Endothelial cell of umbilical vein (primary cell): ENCODE data around the gene TRIM10. TPM values are rescaled to one million over a fixed set of nuclear protein-coding genes. Genes with fewer than 3 reads are reported as not detected.

Source experiments
- BruUV-seq: library from RNA; stranded (reverse); fragments of 400-500 nt; replicated peaks from 2 replicates; lab custom pipeline; 2021; lab: Mats Ljungman, UMichigan
- CTCF ChIA-PET: fragments of 300-600, 350-600 bp; sonication (Branson Sonifier 250); formaldehyde crosslinking; loops from one replicate; lab custom pipeline; 2021; ENCODE audit warnings: antibody characterized with exemption, inconsistent platforms; lab: Charles Lee
- POLR2A ChIA-PET: fragments of 300-600, 350-600 bp; sonication (Branson Sonifier 250); formaldehyde crosslinking; loops from one replicate; lab custom pipeline; 2021; ENCODE audit warnings: antibody characterized with exemption, inconsistent platforms; lab: Charles Lee
- DNase-seq: peaks from one replicate; pipeline ENCODE4 v3.0.0-alpha.2; 2011; ENCODE audit warnings: low read depth, low spot score
- FAIRE-seq: peaks from 2 replicates; lab custom pipeline; 2011; peaks lifted over from hg19 to GRCh38; lab: Jason Lieb, UNC
- H2AFZ ChIP-seq: 2 replicates; pipeline ENCODE4 v1.6.0; 2012; ENCODE audit warnings: low read depth, low read length, control low read depth, inconsistent platforms
- H3K27ac ChIP-seq: 2 replicates; pipeline ENCODE4 v1.5.1; 2011; ENCODE audit warnings: low read depth, mild to moderate bottlenecking, control low read depth, low read length, moderate library complexity; ENCODE audit not compliant: insufficient read depth
- H3K27me3 ChIP-seq, 2 experiments: 2 replicates each; pipeline versions ENCODE4 v1.6.0 to v1.6.1; 2011; ENCODE audit warnings: low read length in 2 of 2, mixed read lengths in 1 of 2; ENCODE audit not compliant: control insufficient read depth in 2 of 2, insufficient read depth in 2 of 2
- H3K36me3 ChIP-seq, 2 experiments: 2 replicates in 1 of 2; 3 replicates in 1 of 2; pipeline ENCODE4 v1.5.1; 2011; ENCODE audit warnings: low read length in 2 of 2, mild to moderate bottlenecking in 1 of 2, moderate library complexity in 1 of 2; ENCODE audit not compliant: control insufficient read depth in 2 of 2, insufficient read depth in 2 of 2; ENCODE audit errors: extremely low read depth in 1 of 2
- H3K4me1 ChIP-seq: 3 replicates; pipeline ENCODE4 v1.5.1; 2011; ENCODE audit warnings: mild to moderate bottlenecking, low read length; ENCODE audit not compliant: control insufficient read depth, insufficient read depth; ENCODE audit errors: extremely low read depth
- H3K4me2 ChIP-seq: 2 replicates; pipeline ENCODE4 v1.6.1; 2011; ENCODE audit warnings: low read length, control low read depth, mixed read lengths; ENCODE audit not compliant: insufficient read depth
- H3K4me3 ChIP-seq, 3 experiments: fragments of 200-600 bp in 1 of 3; sonication (generic), shearing (Covaris generic) in 1 of 3; replicated peaks in 1 of 3; 2 replicates each; pipeline ENCODE4 v1.5.1; 2011 to 2016; ENCODE audit warnings: control low read depth in 3 of 3, low read length in 3 of 3, mild to moderate bottlenecking in 2 of 3, inconsistent platforms in 1 of 3, low read depth in 1 of 3, moderate library complexity in 1 of 3; ENCODE audit not compliant: insufficient read depth in 1 of 3
- H3K79me2 ChIP-seq: 2 replicates; pipeline ENCODE4 v1.6.0; 2012; ENCODE audit warnings: low read length, inconsistent platforms; ENCODE audit not compliant: control insufficient read depth, insufficient read depth
- H3K9ac ChIP-seq: replicated peaks from 2 replicates; pipeline ENCODE3; 2011; ENCODE audit warnings: low read length, control low read depth; ENCODE audit not compliant: insufficient read depth; ENCODE audit errors: extremely low read depth
- H3K9me1 ChIP-seq: replicated peaks from 3 replicates; pipeline ENCODE4 v1.6.0; 2011; ENCODE audit warnings: mild to moderate bottlenecking, low read length; ENCODE audit not compliant: control insufficient read depth, insufficient read depth; ENCODE audit errors: extremely low read depth
- H3K9me3 ChIP-seq: replicated peaks from 2 replicates; pipeline ENCODE4 v1.5.1; 2012; ENCODE audit warnings: low read length, inconsistent platforms; ENCODE audit not compliant: control insufficient read depth, insufficient read depth
- H4K20me1 ChIP-seq: replicated peaks from 2 replicates; pipeline ENCODE3; 2011; ENCODE audit warnings: mild to moderate bottlenecking, low read length; ENCODE audit not compliant: control insufficient read depth, insufficient read depth; ENCODE audit errors: extremely low read depth
- CTCF ChIP-seq, 2 donors: IDR thresholded peaks; 1 replicate in 1 of 2; 2 replicates in 1 of 2; pipeline ENCODE4 v1.5.1; 2011; ENCODE audit warnings: low read length in 2 of 2, mild to moderate bottlenecking in 2 of 2, moderate library complexity in 2 of 2, control low read depth in 1 of 2, inconsistent platforms in 1 of 2, low read depth in 1 of 2; ENCODE audit not compliant: insufficient read depth in 1 of 2; ENCODE audit errors: extremely low read depth in 1 of 2
- EZH2 ChIP-seq: IDR thresholded peaks from 2 replicates; pipeline ENCODE4 v1.6.1; 2012; ENCODE audit warnings: borderline replicate concordance, low read depth, mild to moderate bottlenecking, moderate library complexity, low read length, inconsistent platforms; ENCODE audit not compliant: severe bottlenecking
- FOS ChIP-seq: IDR thresholded peaks from 2 replicates; pipeline ENCODE4 v1.6.1; 2011; ENCODE audit warnings: mild to moderate bottlenecking, low read length, moderate library complexity, borderline replicate concordance; ENCODE audit not compliant: insufficient read depth
- JUN ChIP-seq: IDR thresholded peaks from 2 replicates; pipeline ENCODE4 v1.6.1; 2011; ENCODE audit warnings: borderline replicate concordance, low read depth; ENCODE audit not compliant: insufficient read length, insufficient read depth
- MAX ChIP-seq: IDR thresholded peaks from 2 replicates; pipeline ENCODE4 v1.6.1; 2011; ENCODE audit not compliant: insufficient read depth, insufficient read length
- MYC ChIP-seq: IDR thresholded peaks from one replicate; pipeline ENCODE4 v1.6.1; 2011; ENCODE audit warnings: mild to moderate bottlenecking, low read depth, low read length
- POLR2A ChIP-seq: IDR thresholded peaks from 2 replicates; pipeline ENCODE4 v1.6.1; 2012; ENCODE audit warnings: low read depth, mild to moderate bottlenecking, control low read depth, low read length
- POLR2AphosphoS5 ChIP-seq: IDR thresholded peaks from 2 replicates; pipeline ENCODE4 v1.6.1; 2012; ENCODE audit warnings: low read depth, mild to moderate bottlenecking, control low read depth, low read length, moderate library complexity; ENCODE audit not compliant: insufficient read depth
- dilution Hi-C: fragments of 300-500 bp; cut with MboI; formaldehyde crosslinking; loops from one replicate; pipeline ENCODE4 v1.15.0; 2019; ENCODE audit warnings: low sequenced_read_pairs; ENCODE audit not compliant: extremely low pct_ligation_motif_present
- intact Hi-C: fragments of 100-400 bp; cut with micrococcal nuclease; formaldehyde crosslinking; loops from one replicate; pipeline ENCODE4 v1.10.0; 2022
- polyA plus RNA-seq, 4 experiments: library from polyadenylated mRNA; depleted of rRNA in 3 of 4; stranded (reverse) in 3 of 4; unstranded in 1 of 4; fragments of >200 nt; gene quantifications; 2 replicates each; pipeline versions ENCODE4 v1.2.1 to v1.2.3, GENCODE V29; 2011 to 2012; ENCODE audit warnings: missing spikeins in 1 of 4
- total RNA-seq: library from RNA; stranded (reverse); gene quantifications from 2 replicates; pipeline ENCODE4 v1.2.3, GENCODE V29; 2021

Gene TRIM10
- total and polyA plus RNA-seq, 2 donors (not counting 3 experiments of a cell fraction or from before 2014, with no cell fraction given), result not detected

- Histone ChIP-seq H3K4me3 (no peak overlapping the region), H4K20me1 (no peaks in the 10 kb centered on the region), H3K36me3 (no peaks in the 10 kb centered on the region), H3K9me3 (no peaks in the 10 kb centered on the region), H3K79me2 (no peaks in the 10 kb centered on the region), H2AFZ (no peak overlapping the region), H3K9ac (no peak overlapping the region), H3K9me1 (no peaks in the 10 kb centered on the region), H3K4me1 (no peaks in the 10 kb centered on the region), H3K27ac (no peak overlapping the region), H3K4me2 (no peak overlapping the region), H3K27me3 (peaks cover 47 to 65% of the 10 kb centered on the region in 2 experiments)
- CTCF ChIA-PET, result interaction anchor here (1.2 to 2.3 kb wide), 3 partner anchors 37 to 67 kb away, joined by 4 to 19 read pairs (median 15); no protein-coding TSS in a partner anchor
- dilution Hi-C loops (no loop called here), intact Hi-C loops (no loop called here)
- POLR2A ChIA-PET, result no interaction called here
- BruUV-seq, result no TSS peak
- TF ChIP-seq EZH2, result no peak
- no peak for TF ChIP-seq FOS
- TF ChIP-seq JUN, result no peak
- TF ChIP-seq POLR2AphosphoS5, result no peak
- no peak for TF ChIP-seq MYC
- no peak for TF ChIP-seq POLR2A
- no peak for TF ChIP-seq CTCF (IDR thresholded peaks at IDR 0.05; ENCODE audit: extremely low read depth in 1 of 2, insufficient read depth in 1 of 2, low read depth in 1 of 2, low read length in 2 of 2)
- no peak for TF ChIP-seq MAX
- FAIRE-seq, result no peak
- no peak for DNase-seq
These were observed 7.7 kb upstream of the TRIM10 start for GRCh38 chr6:30168741-30169140.
